Breast epithelium (tissue), 3 donors: ENCODE data around the gene IL1RN.

Source experiments
- CTCF ChIP-seq, 3 donors: fragments of 450-650 bp; IDR thresholded peaks; one replicate each; pipeline ENCODE4 v1.5.1; 2016 to 2017; ENCODE audit warnings: antibody characterized with exemption in 3 of 3, mild to moderate bottlenecking in 3 of 3, moderate library complexity in 3 of 3
- POLR2A ChIP-seq: fragments of 450-650 bp; IDR thresholded peaks from one replicate; pipeline ENCODE4 v1.6.1; 2016; ENCODE audit warnings: antibody characterized with exemption, mild to moderate bottlenecking, moderate library complexity
- POLR2AphosphoS5 ChIP-seq, 3 donors: sonication (generic); formaldehyde crosslinking; IDR thresholded peaks; one replicate each; pipeline ENCODE4 v1.6.1; 2017; ENCODE audit warnings: antibody characterized with exemption in 3 of 3

- no peak for TF ChIP-seq CTCF (IDR thresholded peaks at IDR 0.05)
- no peak for TF ChIP-seq POLR2A
- no peak for TF ChIP-seq POLR2AphosphoS5 (IDR thresholded peaks at IDR 0.05)
These were observed 28.9 kb upstream of the IL1RN start for GRCh38 chr2:113098532-113098931.
